Measurements from ENCODE around the gene ITK.
"Not testable (repeated sequence)": the region's sequence is repeated elsewhere in the genome, so short reads cannot be mapped to it uniquely, and the experiment has no call there.

ITK gene

DNA sequence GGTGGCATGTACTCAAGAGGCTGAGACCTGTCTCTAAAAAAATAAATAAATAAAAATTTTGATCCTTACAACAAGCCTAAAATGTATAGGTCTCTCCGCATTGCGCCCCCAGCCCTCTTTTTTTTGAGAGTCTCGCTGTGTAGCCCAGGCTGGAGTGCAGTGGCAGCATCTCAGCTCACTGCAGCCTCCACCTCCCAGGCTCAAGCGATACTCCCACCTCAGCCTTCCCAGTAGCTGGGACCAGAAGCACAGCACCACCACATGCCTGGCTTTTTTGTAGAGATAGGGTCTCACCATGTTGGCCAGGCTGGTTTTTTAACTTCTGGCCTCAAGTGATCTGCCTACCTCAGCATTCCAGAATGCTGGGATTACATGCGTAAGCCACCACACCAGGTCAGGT, 12.4 kb upstream of the ITK start:
- DNase-seq = no peak

DNA sequence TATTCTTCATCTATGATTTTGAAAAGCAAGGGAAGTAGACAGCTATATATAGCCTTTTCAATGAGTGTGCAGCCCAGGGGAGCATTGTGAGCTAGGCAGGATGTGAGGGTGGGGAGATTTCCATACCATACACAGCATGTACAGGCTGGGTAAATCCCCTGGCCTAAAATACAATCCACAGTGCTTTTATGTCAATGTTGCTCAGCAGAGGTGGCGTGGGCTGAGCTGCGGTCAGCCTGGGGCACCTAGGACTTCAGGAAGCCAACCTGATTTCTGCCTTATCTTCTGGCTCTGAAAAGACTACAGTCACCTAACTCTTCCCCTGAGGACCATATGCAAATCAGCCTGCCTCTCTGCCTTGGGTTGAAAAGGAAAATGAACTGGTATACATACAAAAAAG, 8.2 kb upstream of the ITK start:
- DNase-seq = peak; percentile 79

DNA sequence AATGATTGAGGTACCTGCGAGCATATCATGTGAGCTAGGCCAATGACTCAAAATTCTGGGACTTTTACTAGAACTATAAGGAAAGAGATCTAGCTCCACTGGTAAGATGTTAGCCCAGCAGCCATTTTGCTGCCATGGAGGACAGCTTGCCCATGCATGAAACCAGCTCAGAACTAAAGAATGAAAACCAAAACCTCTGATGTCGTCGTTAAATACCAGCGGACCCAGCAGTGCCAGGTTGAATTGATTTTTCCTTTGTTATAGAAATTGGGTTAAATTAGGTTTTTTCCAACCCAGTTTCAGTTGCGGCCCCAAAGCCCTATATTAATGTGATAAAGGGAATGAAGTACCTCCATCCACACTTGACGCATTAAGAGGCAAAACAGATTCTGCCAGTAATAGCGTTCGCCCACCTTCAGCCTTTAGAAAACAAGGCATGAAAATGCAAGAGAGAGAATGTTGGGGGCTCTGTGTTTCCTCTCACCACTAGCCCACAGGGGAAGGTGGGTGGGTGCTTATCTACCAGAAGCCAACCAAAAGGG, 5.5 kb upstream of the ITK start:
- DNase-seq = no peak

DNA sequence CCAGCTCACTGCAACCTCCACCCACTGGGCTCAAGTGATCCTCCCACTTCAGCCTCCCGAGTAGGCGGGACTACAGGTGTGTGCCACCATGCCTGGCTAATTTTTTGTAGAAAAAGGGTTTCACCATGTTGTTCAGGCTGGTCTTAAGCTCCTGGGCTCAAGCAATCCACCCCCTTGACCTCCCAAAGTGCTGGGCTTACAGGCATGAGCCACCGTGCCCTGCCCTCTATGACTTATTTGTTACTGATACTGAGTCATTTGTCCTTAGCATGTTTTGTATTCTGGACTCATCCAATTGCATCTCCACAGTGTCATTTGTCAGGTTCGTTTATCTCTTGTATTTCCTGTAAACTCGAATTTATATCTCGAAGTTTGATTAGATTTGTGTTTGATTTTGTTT, 2.7 kb upstream of the ITK start:
- no peak for DNase-seq

DNA sequence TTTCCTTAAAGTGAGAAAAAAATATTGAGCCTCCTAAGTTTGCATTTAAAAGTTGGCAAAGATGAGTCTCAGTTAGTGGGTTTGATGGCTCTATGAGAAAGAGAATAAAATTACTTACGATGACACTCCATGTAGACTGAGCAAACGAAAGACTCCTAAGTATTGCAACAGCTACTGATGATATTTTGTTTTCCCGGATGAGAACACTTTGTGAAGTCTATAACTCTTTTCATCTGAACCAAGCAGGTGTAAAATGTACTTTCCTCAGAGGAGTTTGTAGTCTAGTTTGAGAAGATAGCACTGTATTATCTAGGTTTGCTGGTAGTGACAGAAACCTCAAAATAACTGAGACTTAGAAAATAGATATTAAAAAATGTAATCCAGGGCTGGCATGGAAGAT, 1.7 kb upstream of the ITK start:
- DNase-seq = no peak

DNA sequence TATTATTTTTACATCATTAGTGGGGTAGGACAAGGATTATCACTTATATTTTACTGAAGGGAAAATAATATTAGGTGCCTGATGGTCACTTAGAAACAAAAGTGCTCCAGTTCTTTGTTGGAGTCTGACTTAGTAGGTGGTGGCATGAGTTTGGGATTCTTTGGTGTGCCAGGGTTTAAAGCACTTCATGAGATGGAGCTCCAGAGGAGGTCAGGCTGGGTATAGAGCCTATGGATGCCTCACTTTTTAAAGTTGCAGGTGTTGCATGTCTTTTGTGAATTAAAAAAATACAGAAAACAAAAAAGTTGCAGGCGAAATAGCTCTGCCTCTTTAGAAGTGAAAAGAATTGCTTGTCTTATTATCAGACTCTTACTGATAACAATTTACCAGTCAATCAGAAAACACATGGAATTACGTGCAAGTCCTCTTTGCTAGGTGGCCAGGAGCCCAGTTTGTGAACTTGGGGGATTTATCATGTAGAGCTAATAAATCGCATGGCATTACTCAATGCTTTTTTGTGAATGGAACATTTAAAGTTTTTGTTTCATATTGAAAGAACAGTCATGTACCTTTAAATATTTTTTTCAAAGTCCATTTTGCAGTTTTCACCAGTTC, 1.6 kb downstream of the ITK start:
- DNase-seq = no peak

DNA sequence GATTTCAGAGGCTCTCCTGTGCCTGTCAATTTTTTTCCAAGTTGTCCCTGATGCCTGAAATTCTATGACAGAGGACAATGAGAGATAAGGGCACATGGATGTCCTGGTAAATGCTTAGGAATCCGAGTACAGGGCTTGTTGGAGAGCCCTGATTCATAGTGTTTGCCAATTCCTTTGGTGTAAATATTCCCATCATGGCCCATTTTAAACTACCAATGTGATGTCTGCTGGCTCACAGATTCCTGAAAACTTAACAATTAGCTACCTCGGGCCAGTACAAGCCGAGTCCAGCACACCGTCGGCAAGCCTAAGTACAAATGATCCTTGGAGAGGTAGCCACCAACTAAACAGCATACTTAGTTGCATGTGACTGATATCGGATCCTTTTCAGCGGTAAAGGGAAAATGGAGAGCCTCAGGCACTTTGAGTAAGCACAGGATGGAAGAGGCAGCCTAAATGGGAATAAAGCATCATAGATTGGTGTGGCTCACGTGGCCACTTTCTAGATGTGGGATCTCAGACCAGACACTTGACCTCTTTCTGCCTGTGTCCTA, 3.6 kb downstream of the ITK start:
- no peak for DNase-seq

DNA sequence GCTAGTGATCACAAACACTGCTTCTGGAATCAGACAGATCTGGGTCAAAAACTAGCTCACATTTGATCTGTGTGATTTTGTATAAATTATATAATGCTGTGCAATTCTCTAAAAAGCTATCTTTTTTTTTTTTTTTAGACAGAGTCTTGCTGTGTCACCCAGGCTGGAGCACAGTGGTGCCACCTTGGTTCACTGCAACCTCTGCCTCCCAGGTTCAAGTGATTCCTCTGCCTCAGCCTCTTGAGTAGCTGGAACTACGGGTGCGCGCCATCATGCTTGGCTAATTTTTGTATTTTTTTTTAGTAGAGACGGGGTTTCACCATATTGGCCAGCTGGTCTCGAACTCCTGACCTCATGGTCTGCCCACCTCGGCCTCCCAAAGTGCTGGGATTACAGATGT, 4.5 kb downstream of the ITK start:
- not testable (repeated sequence) for DNase-seq

DNA sequence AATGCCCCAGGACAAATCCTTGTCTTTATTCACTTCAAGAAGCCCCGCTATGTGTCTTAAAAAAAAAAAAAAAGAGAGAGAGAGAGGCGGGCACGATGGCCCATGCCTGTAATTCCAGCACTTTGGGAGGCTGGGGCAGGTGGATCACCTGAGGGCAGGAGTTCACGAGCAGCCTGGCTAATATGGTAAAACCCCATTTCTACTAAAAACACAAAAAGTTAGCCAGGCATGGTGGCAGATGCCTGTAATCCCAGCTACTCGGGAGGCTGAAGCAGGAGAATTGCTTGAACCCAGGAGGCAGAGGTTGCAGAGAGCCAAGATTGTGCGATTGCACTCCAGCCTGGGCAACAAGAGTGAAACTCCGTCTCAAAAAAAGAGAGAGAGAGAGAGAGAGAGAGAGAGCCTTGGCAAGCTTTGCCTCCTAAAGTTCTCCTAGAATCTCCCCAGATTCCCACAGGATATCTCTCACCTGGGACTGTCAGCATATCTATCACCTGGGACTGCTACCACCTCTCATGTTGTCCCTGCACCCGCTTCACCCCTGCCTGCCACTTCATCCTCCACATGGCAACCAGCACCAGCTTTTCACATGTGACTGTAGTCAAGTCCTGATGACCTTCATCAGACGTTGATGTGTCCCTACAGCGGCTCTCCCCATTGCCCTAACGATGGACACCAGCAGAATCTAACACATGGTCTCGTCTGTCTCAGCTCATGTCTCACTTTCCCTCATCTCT, 5.8 kb downstream of the ITK start:
- no peak for DNase-seq

DNA sequence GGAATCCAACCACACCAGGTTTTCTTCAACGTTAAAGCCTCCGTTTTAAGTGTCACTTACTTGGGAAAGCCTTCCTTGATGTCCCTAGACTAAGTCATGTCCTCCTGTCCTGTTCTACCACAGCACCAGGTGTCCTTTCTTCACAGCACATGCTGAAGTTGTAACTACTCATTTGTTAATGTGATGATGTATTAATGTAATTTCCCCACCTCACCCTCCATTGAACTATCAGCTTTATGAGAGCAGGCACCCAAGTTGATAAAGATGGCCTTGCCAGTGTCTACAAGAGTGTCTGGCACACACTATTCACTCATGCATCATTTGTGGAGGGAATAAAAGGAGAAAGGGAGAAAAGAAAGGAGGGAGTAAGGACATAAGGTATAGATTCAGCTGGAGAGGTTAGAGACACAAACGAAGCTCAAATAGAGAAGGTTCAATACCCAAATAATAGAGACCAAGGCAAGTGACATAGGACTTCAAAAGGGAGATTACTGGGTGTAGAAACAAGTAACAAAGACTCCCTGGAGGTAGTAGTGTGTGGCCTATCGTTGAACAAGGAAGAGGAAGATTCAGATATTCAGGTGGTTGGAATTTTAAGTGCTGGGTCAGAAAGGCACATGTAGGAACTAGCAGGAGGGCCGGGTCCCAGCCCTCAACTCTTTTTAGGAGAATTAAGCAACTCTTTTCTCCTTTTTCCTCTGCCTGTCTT, 6.6 kb downstream of the ITK start:
- no peak for DNase-seq

DNA sequence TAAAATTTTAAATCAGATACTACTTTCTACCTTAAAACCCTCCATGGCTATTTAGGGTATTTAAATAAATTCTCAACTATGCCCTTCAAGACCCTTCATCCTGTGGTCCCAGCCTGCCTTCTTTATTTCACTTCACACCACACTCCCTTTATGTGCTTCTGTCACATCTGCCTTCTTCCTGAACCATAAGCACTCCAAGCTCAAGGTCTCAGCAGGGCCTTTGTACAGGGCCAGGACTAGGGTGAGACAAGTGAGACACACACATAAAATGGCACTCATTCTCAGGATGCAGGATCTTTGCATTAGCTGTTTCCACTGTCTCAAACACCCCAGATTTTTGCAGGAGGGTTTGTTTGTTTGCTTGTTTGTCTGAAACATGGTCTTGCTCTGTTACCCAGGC, 7.6 kb downstream of the ITK start:
- no peak for DNase-seq

DNA sequence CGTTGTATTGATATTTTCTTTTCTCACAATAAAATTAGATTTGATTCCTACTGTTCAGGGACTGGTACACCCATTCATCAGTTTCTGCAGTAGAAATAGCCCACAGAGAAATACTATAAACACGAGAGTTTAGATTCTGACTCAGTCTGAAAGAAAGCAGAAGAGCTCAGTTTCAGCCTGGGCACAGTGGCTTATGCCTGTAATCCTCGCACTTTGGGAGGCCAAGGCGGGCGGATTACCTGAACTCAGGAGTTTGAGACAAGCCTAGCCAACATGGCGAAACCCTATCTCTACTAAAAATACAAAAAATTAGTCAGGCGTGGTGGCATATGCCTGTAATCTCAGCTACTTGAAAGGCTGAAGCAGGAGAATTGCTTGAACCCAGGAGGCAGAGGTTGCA, 8.6 kb downstream of the ITK start:
- DNase-seq = no peak

DNA sequence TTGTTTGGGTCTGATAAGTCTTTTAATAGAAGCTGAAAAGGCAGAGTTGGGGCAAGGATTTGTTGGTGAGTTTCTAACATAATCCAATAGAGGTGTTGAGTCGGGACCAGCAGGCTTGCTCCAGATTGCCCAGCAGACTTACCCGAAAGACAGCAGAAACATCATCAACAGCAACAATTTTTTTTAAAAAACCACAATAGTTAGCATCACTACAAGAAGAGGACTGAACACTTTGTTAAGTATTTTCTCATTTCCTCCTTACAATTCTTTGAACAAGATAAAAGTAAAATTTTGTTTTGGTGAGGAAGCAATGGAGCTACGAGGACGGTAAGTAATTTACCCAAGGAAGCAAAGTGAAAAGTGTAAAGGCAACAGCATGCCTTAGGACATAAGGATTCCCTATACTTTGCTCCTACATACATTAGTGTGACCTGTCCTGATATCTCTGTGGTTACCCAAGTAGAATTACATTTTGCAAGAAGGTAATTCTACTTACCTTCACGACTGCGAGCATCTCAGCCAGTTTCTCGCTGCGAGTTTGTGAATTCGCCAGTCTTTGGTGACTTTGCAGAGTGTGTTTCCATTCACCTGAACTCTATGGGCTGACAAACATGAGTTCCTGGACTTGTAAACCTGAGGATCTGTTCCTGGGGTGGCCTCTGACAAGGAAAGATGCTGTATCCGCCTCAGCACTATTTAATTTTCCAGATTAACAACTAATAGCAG, 13.2 kb downstream of the ITK start:
- peak; percentile 51 for DNase-seq

DNA sequence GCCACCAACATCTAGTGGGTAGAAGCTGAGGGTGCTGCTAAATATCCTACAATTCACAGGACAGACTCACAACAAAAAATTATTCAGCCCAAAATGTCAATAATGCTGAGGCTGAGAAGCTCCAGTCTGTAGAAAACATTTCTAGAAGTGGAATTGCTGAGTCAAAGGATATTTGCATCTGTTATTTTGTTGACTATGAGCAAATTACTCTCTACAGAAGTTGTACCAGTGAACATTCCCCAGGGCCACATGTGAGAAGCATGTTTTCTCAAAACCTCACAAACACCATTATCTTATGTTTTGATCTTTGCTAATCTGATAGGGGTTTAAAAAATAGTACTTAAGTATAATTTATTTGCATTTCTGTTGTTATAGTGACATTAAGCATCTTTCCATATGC, 15.4 kb downstream of the ITK start:
- no peak for DNase-seq

DNA sequence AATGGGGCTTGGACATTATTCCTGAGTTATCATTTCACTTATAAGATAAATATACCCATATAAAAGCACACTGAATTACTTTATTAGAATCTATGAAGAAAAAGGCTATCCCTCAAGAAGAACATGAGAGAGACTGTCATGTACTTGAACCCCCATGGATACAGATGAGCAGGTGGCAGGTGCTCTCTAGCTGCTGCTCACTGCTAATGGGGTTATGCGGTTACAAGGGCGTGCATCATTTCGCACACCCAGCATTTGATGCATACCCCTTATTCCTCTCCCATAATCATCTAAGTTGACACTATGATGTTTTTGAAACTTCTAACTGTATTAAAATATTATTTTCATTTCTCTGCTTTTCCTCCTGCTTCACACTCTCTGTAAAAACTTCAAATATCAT, 16.4 kb downstream of the ITK start:
- peak; percentile 43 for DNase-seq

DNA sequence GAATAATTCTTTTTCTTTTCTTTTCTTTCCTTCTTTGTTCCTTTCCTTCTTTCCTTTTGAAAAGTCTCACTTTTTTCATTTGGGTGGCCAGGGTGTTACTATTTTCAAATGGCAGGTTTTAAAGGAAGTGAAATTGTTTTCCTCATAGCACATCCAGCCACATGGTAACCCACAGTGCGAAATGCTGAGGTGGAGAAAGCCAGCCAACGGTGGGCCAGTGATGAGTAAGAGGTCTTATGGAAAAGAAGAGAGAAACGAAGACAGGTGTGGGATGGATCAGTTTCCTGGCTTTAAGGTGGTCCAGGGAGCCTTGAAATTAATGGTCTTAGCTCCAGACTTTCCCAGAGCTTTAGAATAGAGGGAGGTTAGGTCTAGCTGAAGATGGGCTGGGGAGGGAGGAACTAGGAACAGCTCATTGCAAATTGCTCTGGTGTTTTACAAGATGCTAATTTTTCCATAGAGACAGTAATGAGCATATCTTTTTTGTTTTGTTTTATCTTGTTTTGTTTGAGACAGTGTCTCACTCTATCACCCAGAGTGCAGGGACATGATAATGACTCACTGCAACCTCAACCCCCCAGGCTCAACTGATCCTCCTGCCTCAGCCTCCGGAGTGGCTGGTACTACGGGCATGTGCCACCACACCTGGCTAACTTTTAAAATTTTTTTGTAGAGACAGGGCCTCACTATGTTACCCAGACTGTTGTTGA, 17.8 kb downstream of the ITK start:
- DNase-seq = peak; percentile 54

DNA sequence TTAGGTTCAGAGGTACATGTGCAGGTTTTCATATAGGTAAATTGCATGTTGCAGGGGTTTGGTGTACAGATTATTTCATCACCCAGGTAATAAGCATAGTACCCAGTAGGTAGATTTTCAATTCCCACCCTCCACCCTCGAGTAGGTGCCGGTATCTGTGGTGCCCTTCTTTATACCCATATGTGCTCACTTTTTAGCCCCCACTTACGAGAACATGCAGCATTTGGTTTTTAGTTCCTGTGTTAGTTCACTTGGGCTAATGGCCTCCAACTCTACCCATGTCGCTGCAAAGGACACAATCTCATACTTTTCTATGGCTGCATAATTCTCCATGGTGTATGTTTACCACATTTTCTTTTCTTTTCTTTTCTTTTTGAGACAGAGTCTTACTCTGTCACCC, 21.2 kb downstream of the ITK start:
- no peak for DNase-seq

DNA sequence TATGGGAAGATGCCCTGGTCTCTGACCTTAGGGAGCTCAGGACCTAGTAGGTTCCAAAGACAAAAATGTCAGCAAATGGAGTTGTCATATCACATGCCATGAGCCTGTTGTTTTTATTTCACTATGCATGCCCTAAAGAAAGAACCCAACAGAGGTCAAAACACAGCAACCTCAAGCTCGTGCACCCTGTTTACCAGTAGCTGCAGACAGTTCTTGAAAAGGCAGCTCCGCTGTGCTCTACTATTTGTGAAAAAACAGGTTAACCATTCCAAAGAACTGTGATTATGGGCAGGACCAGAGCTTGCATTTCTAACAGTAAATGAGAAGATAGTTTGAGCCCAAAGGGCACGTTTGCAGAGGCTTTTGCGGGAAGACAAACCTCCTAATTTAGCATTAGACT, 22.8 kb downstream of the ITK start:
- peak; percentile 32 for DNase-seq

DNA sequence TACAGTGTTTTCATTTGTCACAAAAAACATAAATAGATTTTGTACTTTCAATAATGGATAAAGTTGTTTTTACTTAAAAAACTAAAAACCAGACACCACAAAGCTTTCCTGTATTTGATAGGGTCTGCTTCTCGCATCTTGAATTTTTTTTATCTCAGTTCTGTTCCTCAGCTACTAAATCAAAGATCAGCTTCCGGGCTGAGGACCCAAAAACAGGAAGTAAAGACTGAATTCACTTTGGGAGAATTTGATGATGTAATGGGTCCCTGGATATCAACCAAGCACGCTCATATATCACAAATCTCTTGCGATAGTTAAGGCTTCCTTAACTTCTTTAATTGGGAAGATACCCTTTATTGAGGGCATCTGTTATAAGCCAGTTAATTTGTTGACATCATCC, 24.1 kb downstream of the ITK start:
- DNase-seq = peak; percentile 41

DNA sequence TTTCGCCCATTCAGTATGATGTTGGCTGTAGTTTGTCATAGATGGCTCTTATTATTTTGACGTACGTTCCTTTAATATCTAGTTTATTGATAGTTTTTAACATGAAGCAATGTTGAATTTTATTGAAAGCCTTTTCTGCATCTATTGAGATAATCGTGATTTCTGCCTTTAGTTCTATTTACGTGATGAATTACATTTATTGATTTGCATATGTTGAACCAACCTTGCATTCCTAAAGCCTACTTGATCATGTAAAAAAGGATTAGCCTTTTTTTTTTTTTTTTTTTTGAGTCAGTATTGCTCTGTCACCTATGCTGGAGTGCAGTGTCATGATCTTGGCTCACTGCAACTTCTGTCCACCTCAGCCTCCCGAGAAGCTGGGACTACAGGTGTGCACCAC, 25.1 kb downstream of the ITK start:
- no peak for DNase-seq

DNA sequence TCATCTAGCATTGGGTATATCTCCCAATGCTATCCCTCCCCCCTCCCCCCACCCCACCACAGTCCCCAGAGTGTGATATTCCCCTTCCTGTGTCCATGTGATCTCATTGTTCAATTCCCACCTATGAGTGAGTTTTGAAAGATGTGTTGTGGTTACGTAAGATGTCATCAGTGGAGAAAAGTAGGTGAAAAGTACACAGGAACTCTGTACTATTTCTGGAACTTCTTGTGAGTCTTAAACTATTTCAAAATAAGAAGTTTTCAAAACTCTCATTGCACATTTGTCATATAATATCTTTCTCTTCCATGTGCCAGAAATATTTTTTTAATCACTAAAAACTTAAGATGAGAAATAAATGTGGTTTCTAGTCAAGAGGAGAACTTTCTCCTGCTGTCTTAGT, 30.0 kb downstream of the ITK start:
- DNase-seq = not testable (repeated sequence)

DNA sequence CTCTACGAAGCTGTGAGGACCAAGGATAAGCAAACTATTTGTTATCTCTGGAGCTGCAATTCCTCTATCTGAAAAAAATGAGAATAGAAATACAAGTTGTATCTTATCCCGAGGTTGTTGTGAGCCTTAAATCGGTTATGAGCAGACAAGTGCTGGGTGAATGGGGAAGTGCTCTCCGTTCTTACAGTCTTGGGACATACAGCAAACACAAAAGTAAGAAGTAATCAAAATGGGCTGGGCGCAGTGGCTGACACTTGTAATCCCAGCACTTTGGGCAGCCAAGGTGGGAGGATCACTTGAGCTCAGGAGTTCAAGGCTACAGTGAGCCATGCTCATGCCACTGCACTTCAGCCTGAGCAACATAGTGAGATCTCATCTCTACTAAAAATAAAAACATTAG, 31.7 kb downstream of the ITK start:
- DNase-seq = no peak
